Caco-2 (cell line): Measurements from ENCODE around the gene MAPK8IP3. TPM values are rescaled to one million over a fixed set of nuclear protein-coding genes. Genes with fewer than 3 reads are reported as not detected.

Experiments
- BruUV-seq: library from RNA; stranded (reverse); fragments of 400-500 nt; replicated peaks from 2 replicates; lab custom pipeline; 2021; lab: Mats Ljungman, UMichigan
- CTCF ChIA-PET: fragments of 300-600 bp; sonication (Branson Sonifier 250); formaldehyde crosslinking; loops from one replicate; lab custom pipeline; 2022; ENCODE audit warnings: antibody characterized with exemption; lab: Charles Lee
- POLR2A ChIA-PET: fragments of 300-600 bp; sonication (Branson Sonifier 250); formaldehyde crosslinking; loops from one replicate; lab custom pipeline; 2022; ENCODE audit warnings: antibody characterized with exemption; lab: Charles Lee
- DNase-seq, 2 experiments: peaks; one replicate each; pipeline versions ENCODE4 v3.0.0 to v3.0.0-alpha.2; 2020 to 2022
- H3K27me3 ChIP-seq: replicated peaks from 2 replicates; pipeline ENCODE4 v1.6.0; 2011; ENCODE audit warnings: low read length; ENCODE audit not compliant: control insufficient read depth, insufficient read depth
- H3K36me3 ChIP-seq: 2 replicates; pipeline ENCODE4 v1.5.1; 2011; ENCODE audit warnings: low read length; ENCODE audit not compliant: control insufficient read depth, insufficient read depth
- H3K4me1 ChIP-seq: fragments of 250-450 bp; sonication (Bioruptor Pico); 2 replicates; pipeline ENCODE4 v1.5.1; 2020; ENCODE audit warnings: mild to moderate bottlenecking
- H3K4me3 ChIP-seq: 2 replicates; pipeline ENCODE4 v1.5.1; 2011; ENCODE audit warnings: low read depth, mild to moderate bottlenecking, control low read depth, low read length
- H3K9me3 ChIP-seq: fragments of 250-450 bp; sonication (Bioruptor Pico); 2 replicates; pipeline ENCODE4 v1.5.1; 2020; ENCODE audit warnings: mild to moderate bottlenecking, moderate library complexity
- H3K27ac Mint-ChIP-seq: one replicate; pipeline ENCODE4 v1.8.0; 2022; ENCODE audit warnings: mixed read lengths; ENCODE audit not compliant: unreplicated experiment
- H3K27me3 Mint-ChIP-seq: one replicate; pipeline ENCODE4 v1.8.0; 2022; ENCODE audit warnings: mixed read lengths; ENCODE audit not compliant: insufficient read depth, unreplicated experiment
- H3K36me3 Mint-ChIP-seq: one replicate; pipeline ENCODE4 v1.8.0; 2022; ENCODE audit warnings: mild to moderate bottlenecking, mixed read lengths; ENCODE audit not compliant: insufficient read depth, unreplicated experiment
- H3K4me1 Mint-ChIP-seq: one replicate; pipeline ENCODE4 v1.8.0; 2022; ENCODE audit warnings: low read depth, mixed read lengths; ENCODE audit not compliant: unreplicated experiment
- H3K4me3 Mint-ChIP-seq: one replicate; pipeline ENCODE4 v1.8.0; 2022; ENCODE audit warnings: mild to moderate bottlenecking, moderate library complexity, mixed read lengths; ENCODE audit not compliant: unreplicated experiment
- H3K9me3 Mint-ChIP-seq: one replicate; pipeline ENCODE4 v1.8.0; 2022; ENCODE audit warnings: mixed read lengths; ENCODE audit not compliant: unreplicated experiment
- intact Hi-C: fragments of 100-400 bp; cut with micrococcal nuclease; formaldehyde crosslinking; loops from one replicate; pipeline ENCODE4 v1.10.0; 2022; ENCODE audit not compliant: unreplicated experiment
- total RNA-seq: library from RNA; stranded (reverse); gene quantifications from 2 replicates; pipeline ENCODE4 v1.2.3, GENCODE V29; 2022
- TF ChIP-seq, protein P1 (sequence below), 2 experiments: fragments of 200-600 bp in 1 of 2; IDR thresholded peaks; 1 replicate in 1 of 2; 2 replicates in 1 of 2; pipeline versions ENCODE4 v1.5.1 to v1.8.0; 2011 to 2022; ENCODE audit warnings: antibody characterized with exemption in 1 of 2, control low read depth in 1 of 2, inconsistent platforms in 1 of 2, low read depth in 1 of 2, low read length in 1 of 2, mild to moderate bottlenecking in 1 of 2, moderate library complexity in 1 of 2; ENCODE audit not compliant: insufficient read depth in 1 of 2, severe bottlenecking in 1 of 2, unreplicated experiment in 1 of 2

The MAPK8IP3 gene
- total RNA-seq, 1 experiment from 2014 or later: 60.5 TPM

DNA sequence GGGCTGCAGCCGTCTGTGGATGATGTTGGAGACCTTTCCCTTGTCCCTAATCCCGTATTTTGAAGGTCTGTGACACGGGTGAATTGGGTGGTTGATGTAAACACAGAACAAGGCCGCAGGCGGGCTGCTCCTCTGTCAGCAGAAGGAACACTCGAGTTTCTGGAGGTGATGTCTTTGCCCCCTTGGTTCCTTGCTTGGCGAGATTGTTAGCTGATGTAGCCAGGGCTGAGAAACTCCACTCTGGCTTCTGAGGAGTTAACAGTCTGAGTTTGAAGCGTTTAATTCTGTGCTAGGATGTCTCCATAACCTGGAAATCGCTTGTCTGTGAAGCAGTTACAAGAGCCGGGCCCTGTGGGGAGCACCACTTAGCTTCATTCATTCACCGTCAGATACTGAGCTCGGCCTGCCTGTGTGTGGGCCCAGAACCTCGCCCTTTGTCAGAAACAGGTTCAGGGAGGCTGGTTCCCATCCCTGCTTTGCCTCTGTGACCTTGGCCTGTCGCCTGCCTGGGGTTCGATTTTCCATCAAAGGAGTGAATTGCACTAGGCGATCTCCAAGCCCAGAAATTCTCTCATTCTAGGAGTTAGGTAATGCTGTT is 1.3 kb downstream of the MAPK8IP3 start:
- CTCF ChIA-PET: interaction anchor here (1.6 kb wide), 1 partner anchor 16 kb away, joined by 5 read pairs; no protein-coding TSS in a partner anchor
- Mint-ChIP-seq H3K9me3 (no peaks in the 10 kb centered on the region), H3K27ac (no peak overlapping the region), H3K27me3 (no peaks in the 10 kb centered on the region), H3K4me3 (peak overlapping the region; percentile 89), H3K4me1 (peaks cover 8% of the 10 kb centered on the region), H3K36me3 (peaks cover 48% of the 10 kb centered on the region)
- no peak for DNase-seq
- TSS peak; percentile 27 for BruUV-seq
- Histone ChIP-seq H3K9me3 (no peaks in the 10 kb centered on the region), H3K4me3 (peak overlapping the region; percentile 99), H3K27me3 (no peaks in the 10 kb centered on the region), H3K36me3 (no peaks in the 10 kb centered on the region), H3K4me1 (no peaks in the 10 kb centered on the region; the same call in 1 of the 2 replicates)
- intact Hi-C loops: loop anchor here (5.0 kb wide), 1 partner anchor 95 kb away; the partner anchor contains the start of genes CRAMP1 and IFT140
- POLR2A ChIA-PET: no interaction called here
- TF ChIP-seq, protein P1, sequence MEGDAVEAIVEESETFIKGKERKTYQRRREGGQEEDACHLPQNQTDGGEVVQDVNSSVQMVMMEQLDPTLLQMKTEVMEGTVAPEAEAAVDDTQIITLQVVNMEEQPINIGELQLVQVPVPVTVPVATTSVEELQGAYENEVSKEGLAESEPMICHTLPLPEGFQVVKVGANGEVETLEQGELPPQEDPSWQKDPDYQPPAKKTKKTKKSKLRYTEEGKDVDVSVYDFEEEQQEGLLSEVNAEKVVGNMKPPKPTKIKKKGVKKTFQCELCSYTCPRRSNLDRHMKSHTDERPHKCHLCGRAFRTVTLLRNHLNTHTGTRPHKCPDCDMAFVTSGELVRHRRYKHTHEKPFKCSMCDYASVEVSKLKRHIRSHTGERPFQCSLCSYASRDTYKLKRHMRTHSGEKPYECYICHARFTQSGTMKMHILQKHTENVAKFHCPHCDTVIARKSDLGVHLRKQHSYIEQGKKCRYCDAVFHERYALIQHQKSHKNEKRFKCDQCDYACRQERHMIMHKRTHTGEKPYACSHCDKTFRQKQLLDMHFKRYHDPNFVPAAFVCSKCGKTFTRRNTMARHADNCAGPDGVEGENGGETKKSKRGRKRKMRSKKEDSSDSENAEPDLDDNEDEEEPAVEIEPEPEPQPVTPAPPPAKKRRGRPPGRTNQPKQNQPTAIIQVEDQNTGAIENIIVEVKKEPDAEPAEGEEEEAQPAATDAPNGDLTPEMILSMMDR (IDR thresholded peaks at IDR 0.05; ENCODE audit: insufficient read depth in 1 of 2, low read depth in 1 of 2, low read length in 1 of 2, severe bottlenecking in 1 of 2, unreplicated experiment in 1 of 2): no peak

DNA sequence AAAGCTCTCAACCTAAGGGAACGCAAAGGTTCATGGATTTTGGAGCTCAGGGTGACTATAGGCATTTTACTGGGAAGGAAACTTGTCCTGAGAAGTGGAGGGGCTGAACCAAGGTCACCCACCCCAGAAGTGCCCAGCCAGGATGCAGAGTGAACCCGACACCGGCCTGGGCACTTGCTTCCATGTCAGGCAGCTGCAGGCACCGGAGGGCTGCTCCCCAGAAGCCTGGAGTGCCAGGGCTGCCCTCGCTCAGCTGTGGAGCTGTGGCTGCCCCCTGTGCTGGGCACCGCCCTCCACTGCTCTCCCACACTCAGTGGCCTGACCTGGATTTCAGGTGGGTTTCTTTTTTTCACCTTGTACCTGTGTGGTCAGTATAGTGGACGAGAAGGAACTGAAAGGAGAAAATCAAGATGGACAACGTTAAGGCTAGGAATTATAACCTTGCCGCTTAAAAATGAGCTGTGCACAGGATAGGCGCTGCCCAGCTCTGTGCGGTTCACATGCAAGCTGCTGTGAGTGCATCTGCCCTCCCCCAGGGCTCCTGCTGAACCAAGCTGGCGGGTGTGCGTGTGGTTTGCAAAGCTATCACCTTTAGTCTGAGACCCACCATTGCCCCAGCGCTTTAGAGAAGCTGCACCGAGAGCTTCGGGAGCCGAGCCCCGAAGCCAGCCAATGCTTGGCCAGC is 2.2 kb downstream of the MAPK8IP3 start:
- Histone ChIP-seq H3K27me3 (no peaks in the 10 kb centered on the region), H3K36me3 (no peaks in the 10 kb centered on the region), H3K4me1 (no peaks in the 10 kb centered on the region; the same call in 1 of the 2 replicates), H3K4me3 (no peak overlapping the region), H3K9me3 (no peaks in the 10 kb centered on the region)
- intact Hi-C loops: loop anchor here (5.0 kb wide), 1 partner anchor 96 kb away; the partner anchor contains the start of genes CRAMP1 and IFT140
- ChIA-PET CTCF (no interaction called here), POLR2A (interaction anchor here (0.6 to 0.9 kb wide), 2 partner anchors 30 to 141 kb away, joined by 3 to 5 read pairs; partner anchors contain the start of gene JPT2)
- peaks cover 39% of the 10 kb centered on the region for H3K36me3 Mint-ChIP-seq
- no peak for DNase-seq
- no TSS peak for BruUV-seq
- H3K27ac Mint-ChIP-seq: no peak overlapping the region
- peaks cover 8% of the 10 kb centered on the region for H3K4me1 Mint-ChIP-seq
- H3K27me3 Mint-ChIP-seq: no peaks in the 10 kb centered on the region
- no peaks in the 10 kb centered on the region for H3K9me3 Mint-ChIP-seq
- H3K4me3 Mint-ChIP-seq: peak overlapping the region; percentile 89
- TF ChIP-seq, protein P1 (IDR thresholded peaks at IDR 0.05; ENCODE audit: insufficient read depth in 1 of 2, low read depth in 1 of 2, low read length in 1 of 2, severe bottlenecking in 1 of 2, unreplicated experiment in 1 of 2): no peak

DNA sequence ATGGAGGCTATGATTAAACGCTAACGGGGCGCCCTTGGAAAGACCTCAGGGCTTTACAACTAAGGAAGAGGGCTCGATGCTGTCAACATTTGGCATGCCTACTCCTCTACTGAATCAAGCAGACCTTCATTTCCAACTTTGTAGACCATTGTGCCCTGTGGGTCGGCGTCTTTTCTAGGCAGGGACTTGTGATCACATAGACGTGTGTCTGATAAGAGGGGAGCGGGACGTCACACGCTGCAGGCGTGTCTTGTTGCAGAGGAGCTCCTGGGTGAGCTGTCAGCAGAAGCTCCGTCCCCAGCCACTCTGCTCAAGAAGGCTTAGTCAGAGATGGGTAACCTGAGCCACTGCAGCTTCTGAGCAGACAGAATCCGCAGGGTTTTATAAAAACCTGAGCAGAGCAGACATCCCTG is 2.8 kb downstream of the MAPK8IP3 start:
- POLR2A ChIA-PET: interaction anchor here (0.6 to 0.9 kb wide), 2 partner anchors 31 to 140 kb away, joined by 3 to 5 read pairs; partner anchors contain the start of gene JPT2
- Histone ChIP-seq H3K9me3 (no peaks in the 10 kb centered on the region), H3K4me1 (no peaks in the 10 kb centered on the region; the same call in 1 of the 2 replicates), H3K36me3 (no peaks in the 10 kb centered on the region), H3K4me3 (no peak overlapping the region), H3K27me3 (no peaks in the 10 kb centered on the region)
- peaks cover 6% of the 10 kb centered on the region for H3K4me1 Mint-ChIP-seq
- intact Hi-C loops: loop anchor here (5.0 kb wide), 1 partner anchor 96 kb away; the partner anchor contains the start of genes CRAMP1 and IFT140
- DNase-seq: no peak
- TF ChIP-seq, protein P1 (IDR thresholded peaks at IDR 0.05; ENCODE audit: insufficient read depth in 1 of 2, low read depth in 1 of 2, low read length in 1 of 2, severe bottlenecking in 1 of 2, unreplicated experiment in 1 of 2): no peak
- H3K27me3 Mint-ChIP-seq: no peaks in the 10 kb centered on the region
- H3K9me3 Mint-ChIP-seq: no peaks in the 10 kb centered on the region
- BruUV-seq: no TSS peak
- H3K27ac Mint-ChIP-seq: no peak overlapping the region
- H3K4me3 Mint-ChIP-seq: no peak overlapping the region
- peaks cover 34% of the 10 kb centered on the region for H3K36me3 Mint-ChIP-seq
- CTCF ChIA-PET: no interaction called here
